Measurements from ENCODE around the gene RAB40B.
A peak's percentile ranks its signal among the peaks of the same experiment; 100 is the strongest.
"Not testable (repeated sequence)": the region's sequence is repeated elsewhere in the genome, so short reads cannot be mapped to it uniquely, and the experiment has no call there.

Gene RAB40B, protein sequence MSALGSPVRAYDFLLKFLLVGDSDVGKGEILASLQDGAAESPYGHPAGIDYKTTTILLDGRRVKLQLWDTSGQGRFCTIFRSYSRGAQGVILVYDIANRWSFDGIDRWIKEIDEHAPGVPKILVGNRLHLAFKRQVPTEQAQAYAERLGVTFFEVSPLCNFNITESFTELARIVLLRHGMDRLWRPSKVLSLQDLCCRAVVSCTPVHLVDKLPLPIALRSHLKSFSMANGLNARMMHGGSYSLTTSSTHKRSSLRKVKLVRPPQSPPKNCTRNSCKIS

GRCh38 chr17:82698065-82698973 lies at the start of gene RAB40B:
Gene RAB40B (minus strand): TSS chr17:82698698. CDS start chr17:82698596, 102 bp downstream.
- DNase-seq, result peak; percentile 98 to 99

GRCh38 chr17:82745524-82745923 lies 47.0 kb upstream of the RAB40B start:
- no peak for DNase-seq

GRCh38 chr17:82744736-82745135 lies 46.2 kb upstream of the RAB40B start:
- DNase-seq, result not testable (repeated sequence)

DNA sequence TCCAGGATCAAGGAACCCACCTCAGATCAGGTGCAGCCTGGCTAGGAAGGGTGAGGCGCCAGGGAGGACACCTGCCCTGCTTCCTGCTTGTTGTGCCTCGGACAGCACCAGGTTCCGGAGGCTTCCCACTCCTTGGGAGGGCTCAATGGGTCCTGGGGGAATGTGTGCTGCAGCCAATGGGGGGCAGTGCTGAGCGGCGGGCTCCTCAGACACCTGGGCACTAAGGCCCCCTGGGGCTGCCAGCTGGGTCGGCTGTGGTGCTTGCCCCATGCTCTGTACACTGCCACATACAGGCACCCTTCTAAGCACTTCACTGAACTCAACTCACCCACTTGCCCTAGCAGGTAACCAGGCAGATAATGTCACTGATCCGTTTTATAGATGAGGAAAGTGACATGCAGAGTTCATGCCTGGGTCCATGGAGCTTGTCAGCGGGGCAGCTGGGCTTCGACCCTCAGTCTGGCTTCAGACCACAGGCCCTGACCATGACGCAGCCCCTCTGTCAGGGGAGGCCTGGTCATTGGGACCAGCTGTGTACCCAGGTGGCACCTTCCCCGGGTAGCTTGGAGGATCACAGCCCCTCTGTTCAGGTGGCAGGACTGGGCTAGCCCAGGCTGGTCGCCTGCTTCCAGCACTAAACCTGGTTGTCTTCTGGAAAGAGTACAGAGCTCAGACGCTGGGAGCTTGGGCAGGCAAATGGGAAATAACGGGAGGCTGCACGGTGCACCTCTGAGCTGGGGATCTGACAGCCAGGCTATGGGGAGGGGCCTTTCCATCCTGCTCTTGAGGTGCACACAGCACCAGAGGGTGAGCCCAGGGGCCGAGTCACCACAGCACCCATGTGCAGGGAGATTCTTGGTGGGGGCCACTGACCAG lies 45.1 kb upstream of the RAB40B start:
- no peak for DNase-seq

DNA sequence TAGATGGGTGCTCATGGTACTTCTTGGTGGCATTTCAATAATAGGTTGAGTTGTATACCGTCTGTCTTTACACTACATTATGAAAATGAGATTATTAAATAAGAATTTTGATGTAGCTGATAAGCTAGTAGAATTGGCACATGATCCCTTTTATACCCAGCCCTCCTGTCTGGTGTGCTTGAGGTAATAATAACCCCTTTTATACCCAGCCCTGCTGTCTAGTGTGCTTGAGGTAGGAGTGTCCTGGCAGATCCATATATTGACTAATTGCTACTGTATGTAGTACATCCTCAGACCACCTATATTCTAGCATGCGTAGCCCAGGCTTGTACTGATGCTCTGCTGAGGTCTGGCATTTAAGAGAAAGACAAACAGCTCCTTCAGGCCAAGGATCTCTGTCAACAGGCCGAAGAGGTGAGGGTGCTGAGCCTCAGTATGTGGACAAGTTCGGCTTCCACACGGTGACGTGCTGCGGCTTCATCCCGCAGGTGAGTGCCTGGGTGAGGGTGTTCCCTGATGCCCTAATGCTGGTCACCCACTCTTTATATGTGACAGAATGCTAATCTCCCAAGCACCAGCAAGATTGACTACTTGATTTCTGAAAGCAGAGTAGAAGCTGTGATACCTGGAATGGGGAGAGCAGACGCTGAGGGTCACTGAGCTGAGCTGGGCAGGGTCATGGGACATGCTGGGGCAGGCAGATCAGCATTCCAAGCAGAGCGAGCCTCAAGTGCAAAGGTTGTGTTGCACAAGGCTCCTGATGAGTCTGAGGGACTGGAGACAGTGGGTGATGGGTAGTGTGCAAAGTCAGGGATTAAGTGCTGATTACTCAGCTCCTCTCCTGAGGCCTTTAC lies 42.6 kb upstream of the RAB40B start:
- no peak for DNase-seq

- DNase-seq, result no peak
Observed at GRCh38 chr17:82737967-82738877, 39.7 kb upstream of the RAB40B start.

- no peak for DNase-seq
Observed at GRCh38 chr17:82736511-82737185, 38.1 kb upstream of the RAB40B start.

GRCh38 chr17:82734987-82735866 lies 36.7 kb upstream of the RAB40B start, which contains the start of gene FN3K:
Gene FN3K (plus strand): TSS chr17:82735615. CDS start chr17:82735637, 22 bp downstream.
- no peak for DNase-seq

DNA sequence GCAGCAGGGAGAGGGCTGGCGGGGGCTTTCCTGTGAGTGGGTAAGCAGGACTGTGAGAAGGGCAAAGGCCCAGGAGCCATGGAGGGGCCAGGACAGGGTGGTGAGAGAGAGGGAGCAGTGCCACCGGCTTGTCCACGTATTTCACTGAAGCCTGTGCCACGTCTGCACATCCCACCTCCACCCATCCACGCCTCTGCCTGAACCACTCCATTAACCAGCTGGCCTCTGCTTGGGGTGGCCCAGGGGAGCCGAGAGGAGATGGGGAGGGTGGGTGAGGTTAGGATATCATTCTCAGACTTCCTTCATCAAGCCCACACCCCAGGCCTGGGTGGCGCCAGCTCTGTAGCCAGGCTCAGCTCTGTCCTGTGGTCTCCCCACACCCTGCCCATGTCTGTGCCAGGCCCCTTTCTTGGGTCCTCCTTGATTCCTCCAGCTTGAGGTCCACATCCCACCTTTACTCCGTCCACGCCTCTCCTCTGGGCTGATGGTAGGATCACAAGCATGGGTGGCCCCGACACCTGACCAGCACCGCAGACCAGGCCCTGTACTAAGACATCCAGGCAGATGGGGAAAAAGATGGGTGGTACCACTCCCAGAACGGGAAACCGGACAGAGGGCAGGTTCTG lies 33.7 kb upstream of the RAB40B start:
- no peak for DNase-seq

- no peak for DNase-seq
Observed at GRCh38 chr17:82729479-82730260, 31.2 kb upstream of the RAB40B start.

DNA sequence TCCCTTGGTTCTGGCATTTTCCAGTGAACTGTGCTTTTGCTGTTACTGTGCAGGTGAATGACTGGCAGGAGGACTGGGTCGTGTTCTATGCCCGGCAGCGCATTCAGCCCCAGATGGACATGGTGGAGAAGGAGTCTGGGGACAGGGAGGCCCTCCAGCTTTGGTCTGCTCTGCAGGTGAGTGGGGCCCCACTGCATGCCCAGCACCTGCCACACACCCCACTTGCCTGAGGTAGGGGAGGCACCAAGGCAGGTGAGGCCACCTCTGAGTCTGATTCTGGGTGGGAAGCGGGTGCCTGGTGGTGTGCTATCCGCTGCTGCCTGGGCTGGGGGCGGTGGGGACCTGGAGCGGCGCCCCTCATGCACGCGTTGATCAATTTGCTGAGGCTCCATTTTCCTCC lies 27.9 kb upstream of the RAB40B start:
- no peak for DNase-seq

GRCh38 chr17:82723169-82723807 lies 24.8 kb upstream of the RAB40B start:
- no peak for DNase-seq

GRCh38 chr17:82722341-82723013 lies 24.0 kb upstream of the RAB40B start:
- no peak for DNase-seq

DNA sequence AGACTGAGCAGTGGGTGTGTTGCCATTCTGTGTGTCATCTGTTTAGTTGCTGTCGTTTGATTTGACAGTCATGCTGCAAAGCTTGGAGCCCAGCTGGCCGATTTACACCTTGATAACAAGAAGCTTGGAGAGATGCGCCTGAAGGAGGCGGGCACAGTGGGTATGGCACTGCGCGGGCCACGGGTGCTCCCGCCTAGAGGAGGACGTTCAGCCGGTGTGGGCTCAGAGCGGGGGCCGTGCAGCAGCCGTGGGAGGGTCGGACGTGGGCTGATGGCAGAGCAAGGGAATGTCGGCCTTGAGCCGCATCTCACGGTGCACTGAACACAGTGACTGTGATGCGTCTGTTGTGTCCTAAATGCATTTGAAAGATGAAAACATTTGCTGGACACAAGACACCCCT lies 21.7 kb upstream of the RAB40B start:
- no peak for DNase-seq

DNA sequence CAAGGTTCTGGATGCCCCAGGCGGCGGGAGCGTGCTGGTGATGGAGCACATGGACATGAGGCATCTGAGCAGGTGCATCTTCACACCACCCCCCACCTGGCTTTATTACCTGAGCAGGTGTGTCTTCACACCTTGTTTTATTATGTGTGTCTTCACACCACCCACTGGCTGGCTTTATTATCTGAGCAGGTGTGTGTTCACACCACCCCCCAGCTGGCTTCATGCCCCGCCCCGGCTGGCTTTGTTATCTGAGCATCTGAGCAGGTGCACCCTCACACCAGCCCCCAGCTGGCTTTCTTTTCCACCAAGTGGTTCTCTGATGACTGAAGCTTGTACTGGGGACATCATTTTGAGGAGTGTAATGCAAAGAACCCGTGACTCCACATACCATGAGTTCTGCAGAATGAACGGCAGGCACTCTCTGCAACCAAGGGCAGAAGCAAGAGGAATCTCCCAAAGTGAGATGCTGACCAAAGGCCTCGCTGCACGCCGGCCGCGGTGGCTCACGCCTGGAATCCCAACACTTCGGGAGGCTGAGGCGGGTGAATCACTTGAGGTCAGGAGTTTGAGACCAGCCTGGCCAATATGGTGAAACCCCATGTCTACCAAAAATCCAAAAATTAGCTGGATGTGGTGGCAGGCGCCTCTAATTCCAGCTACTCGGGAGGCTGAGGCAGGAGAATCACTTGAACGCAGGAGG lies 20.6 kb upstream of the RAB40B start:
- no peak for DNase-seq
